Panc1 (cell line): Measurements from ENCODE around the gene NT5DC3.

Experiments used
- CTCF ChIP-seq: fragments of 450-650 bp; IDR thresholded peaks from 2 replicates; pipeline ENCODE4 v1.5.1; 2017; ENCODE audit warnings: mild to moderate bottlenecking
- POLR2AphosphoS5 ChIP-seq: IDR thresholded peaks from 2 replicates; pipeline ENCODE4 v1.6.1; 2012; ENCODE audit warnings: mild to moderate bottlenecking, low read depth, low read length, moderate library complexity
- SIN3A ChIP-seq: IDR thresholded peaks from 2 replicates; pipeline ENCODE4 v1.6.1; 2012; ENCODE audit warnings: low read depth, mild to moderate bottlenecking, low read length, moderate library complexity, borderline replicate concordance; ENCODE audit not compliant: insufficient read depth

GRCh38 chr12:103841690-103842584 lies 903 bp upstream of the NT5DC3 start:
- no peak for TF ChIP-seq CTCF
- TF ChIP-seq SIN3A = no peak
- TF ChIP-seq POLR2AphosphoS5 = no peak
